LNCAP (cell line): ENCODE data around the gene ASPSCR1.

ENCODE experiments used
- TF ChIP-seq, protein P1 (sequence below): fragments of 450-650 bp; IDR thresholded peaks from 2 replicates; pipeline ENCODE4 v1.5.1; 2017; ENCODE audit warnings: mild to moderate bottlenecking

ASPSCR1 gene

GRCh38 chr17:82021107-82021899 lies 43.9 kb downstream of the ASPSCR1 start:
- TF ChIP-seq, protein P1, sequence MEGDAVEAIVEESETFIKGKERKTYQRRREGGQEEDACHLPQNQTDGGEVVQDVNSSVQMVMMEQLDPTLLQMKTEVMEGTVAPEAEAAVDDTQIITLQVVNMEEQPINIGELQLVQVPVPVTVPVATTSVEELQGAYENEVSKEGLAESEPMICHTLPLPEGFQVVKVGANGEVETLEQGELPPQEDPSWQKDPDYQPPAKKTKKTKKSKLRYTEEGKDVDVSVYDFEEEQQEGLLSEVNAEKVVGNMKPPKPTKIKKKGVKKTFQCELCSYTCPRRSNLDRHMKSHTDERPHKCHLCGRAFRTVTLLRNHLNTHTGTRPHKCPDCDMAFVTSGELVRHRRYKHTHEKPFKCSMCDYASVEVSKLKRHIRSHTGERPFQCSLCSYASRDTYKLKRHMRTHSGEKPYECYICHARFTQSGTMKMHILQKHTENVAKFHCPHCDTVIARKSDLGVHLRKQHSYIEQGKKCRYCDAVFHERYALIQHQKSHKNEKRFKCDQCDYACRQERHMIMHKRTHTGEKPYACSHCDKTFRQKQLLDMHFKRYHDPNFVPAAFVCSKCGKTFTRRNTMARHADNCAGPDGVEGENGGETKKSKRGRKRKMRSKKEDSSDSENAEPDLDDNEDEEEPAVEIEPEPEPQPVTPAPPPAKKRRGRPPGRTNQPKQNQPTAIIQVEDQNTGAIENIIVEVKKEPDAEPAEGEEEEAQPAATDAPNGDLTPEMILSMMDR: peak; percentile 75

DNA sequence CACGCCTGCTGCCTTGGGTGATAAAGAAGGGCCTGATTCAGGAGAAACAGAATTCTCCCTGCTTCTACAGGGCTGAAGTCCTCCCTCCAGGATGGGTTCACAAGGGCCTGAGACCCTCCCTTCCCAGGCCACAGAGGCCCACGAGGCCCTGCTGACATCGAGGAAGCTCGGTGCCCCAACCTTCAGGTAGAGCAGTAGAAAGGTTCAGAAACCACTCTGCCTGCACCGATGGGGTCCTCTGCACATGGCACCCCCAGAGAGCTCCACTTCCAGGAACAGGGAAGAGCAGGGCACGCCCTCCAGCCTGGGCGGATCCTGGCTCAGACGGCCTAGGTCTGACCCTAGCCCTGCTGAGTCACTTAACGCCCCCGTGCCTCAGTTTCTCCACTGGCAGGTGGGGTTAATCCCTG lies 44.5 kb downstream of the ASPSCR1 start:
- TF ChIP-seq, protein P1: no peak

DNA sequence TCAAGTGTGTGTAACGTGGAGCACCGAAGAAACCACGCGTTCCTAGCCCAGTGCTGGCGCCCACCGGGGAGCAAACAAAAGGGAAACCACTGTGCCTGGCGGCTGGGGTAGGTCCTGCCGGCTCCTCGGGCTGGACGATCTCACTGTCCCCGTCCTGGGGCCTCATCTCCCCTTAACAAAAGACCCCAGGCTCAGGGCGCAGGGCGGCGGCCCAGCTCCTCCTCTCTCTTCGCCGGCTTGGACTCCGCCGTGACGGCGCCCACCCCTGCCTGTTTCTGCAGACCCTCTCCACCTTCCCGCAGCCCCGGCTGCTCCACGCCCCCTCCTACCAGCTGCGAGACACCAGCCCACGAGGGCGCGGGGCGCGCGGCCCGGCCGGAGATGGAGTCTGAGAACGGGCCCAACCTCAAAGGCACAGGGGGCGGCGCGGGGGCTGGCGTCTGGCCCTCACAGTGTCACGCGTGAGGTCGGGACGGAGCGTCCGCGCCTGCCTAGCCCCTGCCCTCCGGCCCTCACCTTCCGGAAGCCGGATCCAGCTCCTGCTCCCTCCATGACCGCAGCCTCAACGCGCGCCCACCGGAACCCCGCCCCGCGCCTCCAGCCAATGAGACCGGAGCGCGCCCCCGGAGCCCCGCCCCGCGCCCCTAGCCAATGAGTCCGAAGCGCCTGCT lies 45.0 kb downstream of the ASPSCR1 start, which contains the start of gene CENPX:
Gene CENPX, minus strand, starts transcription at position 569 of the 671 bp plus-strand sequence. Its CDS starts 17 bp downstream, at position 552.
- TF ChIP-seq, protein P1: no peak

DNA sequence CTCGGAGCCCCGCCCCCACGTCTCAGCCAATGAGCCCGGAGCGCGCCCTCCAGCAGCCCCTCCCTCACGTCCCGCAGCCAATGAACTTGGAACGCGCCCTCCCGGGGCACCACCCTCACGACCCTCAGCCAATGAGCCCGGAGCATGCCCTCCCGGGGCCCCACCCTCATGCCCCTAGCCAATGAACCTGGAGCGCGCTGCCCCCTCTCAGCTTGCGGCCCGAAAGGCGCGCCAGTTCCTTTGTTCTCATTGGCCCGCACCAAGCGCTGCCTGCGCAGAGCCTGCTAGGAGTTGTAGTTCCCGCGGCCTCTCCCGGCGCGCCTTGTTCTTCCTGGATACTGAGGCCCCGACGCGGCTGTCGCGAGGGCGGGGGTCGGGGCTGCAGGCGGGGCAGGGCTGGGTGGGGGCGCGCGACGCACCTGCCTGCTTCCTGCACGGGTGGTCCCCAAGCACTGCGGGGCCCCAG lies 45.6 kb downstream of the ASPSCR1 start, which contains the start of gene LRRC45:
Gene LRRC45, plus strand, starts transcription at position 325 of the 466 bp plus-strand sequence. CDS start 339 bp downstream, outside the sequence.
- TF ChIP-seq, protein P1: no peak

- TF ChIP-seq, protein P1: no peak
Observed at GRCh38 chr17:82023447-82024241, 46.2 kb downstream of the ASPSCR1 start.

- TF ChIP-seq, protein P1: no peak
Observed at GRCh38 chr17:82024859-82025258, 47.4 kb downstream of the ASPSCR1 start.
